Parathyroid adenoma (tissue), 2 donors: ENCODE measurements around the gene CAMTA1.

Experiments used
- H2AFZ ChIP-seq: fragments of 300-600 bp; sonication (generic); one replicate; pipeline ENCODE4 v1.7.0; 2017; ENCODE audit warnings: antibody characterized with exemption, mild to moderate bottlenecking
- H3K27ac ChIP-seq: fragments of 300-600 bp; sonication (generic); one replicate; pipeline ENCODE4 v1.7.0; 2017
- H3K27me3 ChIP-seq: fragments of 300-600 bp; sonication (generic); one replicate; pipeline ENCODE4 v1.7.0; 2017; ENCODE audit warnings: low read length; ENCODE audit not compliant: control insufficient read depth, insufficient read depth
- H3K36me3 ChIP-seq: fragments of 300-600 bp; sonication (generic); one replicate; pipeline ENCODE4 v1.7.0; 2017; ENCODE audit warnings: low read length; ENCODE audit not compliant: control insufficient read depth, insufficient read depth
- H3K4me1 ChIP-seq: fragments of 300-600 bp; sonication (generic); one replicate; pipeline ENCODE4 v1.7.0; 2017; ENCODE audit warnings: control low read depth
- H3K4me2 ChIP-seq: fragments of 300-600 bp; sonication (generic); one replicate; pipeline ENCODE4 v1.7.0; 2017; ENCODE audit warnings: low read length
- H3K4me3 ChIP-seq: fragments of 300-600 bp; sonication (generic); one replicate; pipeline ENCODE4 v1.7.0; 2017; ENCODE audit warnings: low read depth, low read length
- H3K79me2 ChIP-seq: fragments of 300-600 bp; sonication (generic); one replicate; pipeline ENCODE4 v1.7.0; 2017; ENCODE audit warnings: control low read depth
- H3K9ac ChIP-seq: fragments of 300-600 bp; sonication (generic); one replicate; pipeline ENCODE4 v1.7.0; 2017; ENCODE audit warnings: mild to moderate bottlenecking
- H3K9me3 ChIP-seq: fragments of 300-600 bp; sonication (generic); one replicate; pipeline ENCODE4 v1.7.0; 2017; ENCODE audit warnings: low read length; ENCODE audit not compliant: control insufficient read depth
- TF ChIP-seq, protein P1 (sequence below): fragments of 300-600 bp; sonication (generic); IDR thresholded peaks from one replicate; pipeline ENCODE4 v1.7.0; 2017; ENCODE audit warnings: antibody characterized with exemption, mild to moderate bottlenecking
- donor health status: primary hyperparathyroidism.

The CAMTA1 gene

DNA sequence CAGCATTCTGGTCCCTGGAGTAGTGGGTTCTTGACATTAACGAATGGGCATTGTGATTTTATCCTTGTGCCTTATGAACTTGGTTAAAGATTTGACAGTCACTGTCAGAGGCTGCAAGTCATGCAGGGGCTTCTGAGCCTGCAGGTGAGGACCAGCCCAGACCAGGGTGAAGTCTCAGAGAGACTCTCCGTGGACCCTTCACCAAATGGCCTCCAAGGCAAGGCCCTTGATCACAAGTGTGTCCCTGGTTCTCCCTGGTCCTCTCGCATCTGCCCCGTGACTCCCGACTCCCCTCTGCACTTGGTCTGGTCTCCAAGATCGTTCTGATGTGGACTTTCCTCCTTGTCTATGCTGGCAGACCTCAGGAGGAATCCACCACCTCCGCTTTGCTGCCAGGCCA, 509.4 kb downstream of the CAMTA1 start:
- no peak overlapping the region for H3K4me2 ChIP-seq
- H3K27ac ChIP-seq, result no peak overlapping the region
- H3K27me3 ChIP-seq, result no peaks in the 10 kb centered on the region
- no peaks in the 10 kb centered on the region for H3K4me1 ChIP-seq
- no peak overlapping the region for H2AFZ ChIP-seq
- no peak overlapping the region for H3K4me3 ChIP-seq
- H3K9me3 ChIP-seq, result no peaks in the 10 kb centered on the region
- H3K79me2 ChIP-seq, result no peaks in the 10 kb centered on the region
- H3K36me3 ChIP-seq, result no peaks in the 10 kb centered on the region
- TF ChIP-seq, protein P1, sequence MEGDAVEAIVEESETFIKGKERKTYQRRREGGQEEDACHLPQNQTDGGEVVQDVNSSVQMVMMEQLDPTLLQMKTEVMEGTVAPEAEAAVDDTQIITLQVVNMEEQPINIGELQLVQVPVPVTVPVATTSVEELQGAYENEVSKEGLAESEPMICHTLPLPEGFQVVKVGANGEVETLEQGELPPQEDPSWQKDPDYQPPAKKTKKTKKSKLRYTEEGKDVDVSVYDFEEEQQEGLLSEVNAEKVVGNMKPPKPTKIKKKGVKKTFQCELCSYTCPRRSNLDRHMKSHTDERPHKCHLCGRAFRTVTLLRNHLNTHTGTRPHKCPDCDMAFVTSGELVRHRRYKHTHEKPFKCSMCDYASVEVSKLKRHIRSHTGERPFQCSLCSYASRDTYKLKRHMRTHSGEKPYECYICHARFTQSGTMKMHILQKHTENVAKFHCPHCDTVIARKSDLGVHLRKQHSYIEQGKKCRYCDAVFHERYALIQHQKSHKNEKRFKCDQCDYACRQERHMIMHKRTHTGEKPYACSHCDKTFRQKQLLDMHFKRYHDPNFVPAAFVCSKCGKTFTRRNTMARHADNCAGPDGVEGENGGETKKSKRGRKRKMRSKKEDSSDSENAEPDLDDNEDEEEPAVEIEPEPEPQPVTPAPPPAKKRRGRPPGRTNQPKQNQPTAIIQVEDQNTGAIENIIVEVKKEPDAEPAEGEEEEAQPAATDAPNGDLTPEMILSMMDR, result no peak
- no peak overlapping the region for H3K9ac ChIP-seq

DNA sequence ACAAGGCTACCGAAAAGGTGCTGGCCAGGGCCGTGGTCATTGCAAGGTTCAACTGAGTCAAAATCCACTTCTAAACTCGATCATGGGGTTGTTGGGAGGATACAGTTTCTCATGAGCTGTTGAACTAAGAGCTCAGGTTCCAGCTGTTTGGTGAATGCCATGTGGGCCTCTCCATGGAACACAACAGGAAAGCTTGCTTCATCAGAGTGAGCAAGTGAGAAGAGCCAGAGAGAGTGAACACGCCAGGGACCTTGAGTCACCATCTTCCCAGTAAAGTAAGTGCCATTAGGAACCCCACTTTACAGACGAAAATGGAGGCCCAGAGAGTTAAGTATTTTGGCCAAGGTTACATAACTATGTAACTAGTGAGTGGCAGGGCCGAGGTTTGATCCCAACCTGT, 510.7 kb downstream of the CAMTA1 start:
- Histone ChIP-seq H3K79me2 (no peaks in the 10 kb centered on the region), H3K4me2 (no peak overlapping the region), H2AFZ (no peak overlapping the region), H3K9ac (no peak overlapping the region), H3K27ac (no peak overlapping the region), H3K4me1 (no peaks in the 10 kb centered on the region), H3K9me3 (no peaks in the 10 kb centered on the region), H3K27me3 (no peaks in the 10 kb centered on the region), H3K36me3 (no peaks in the 10 kb centered on the region), H3K4me3 (no peak overlapping the region)
- TF ChIP-seq, protein P1, result no peak

GRCh38 chr1:7296968-7297367, 511.7 kb downstream of the CAMTA1 start:
- H3K36me3 ChIP-seq, result no peaks in the 10 kb centered on the region
- no peak overlapping the region for H2AFZ ChIP-seq
- H3K27ac ChIP-seq, result no peak overlapping the region
- TF ChIP-seq, protein P1, result no peak
- no peaks in the 10 kb centered on the region for H3K27me3 ChIP-seq
- H3K4me3 ChIP-seq, result no peak overlapping the region
- H3K4me2 ChIP-seq, result no peak overlapping the region
- H3K4me1 ChIP-seq, result no peaks in the 10 kb centered on the region
- H3K9ac ChIP-seq, result no peak overlapping the region
- H3K9me3 ChIP-seq, result no peaks in the 10 kb centered on the region
- no peaks in the 10 kb centered on the region for H3K79me2 ChIP-seq

DNA sequence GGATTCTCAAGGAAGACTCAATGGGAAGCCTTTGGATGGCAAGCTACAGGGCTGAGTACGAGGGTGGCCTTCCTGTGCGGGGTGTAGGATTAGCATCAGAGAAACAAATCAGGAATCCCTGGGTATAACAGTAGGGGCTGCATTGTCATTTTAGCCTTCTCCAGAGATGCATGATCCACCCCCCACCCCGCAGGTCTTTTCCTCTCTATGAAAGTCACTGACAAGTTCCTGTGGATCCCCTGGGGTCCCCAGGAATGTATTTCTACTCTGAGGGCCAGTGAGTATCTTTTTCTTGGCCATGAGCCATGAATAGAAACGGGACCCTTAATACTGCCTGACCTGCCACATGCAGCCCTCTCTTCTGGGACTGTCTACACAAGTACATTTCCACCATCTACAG, 512.9 kb downstream of the CAMTA1 start:
- H3K4me1 ChIP-seq, result no peaks in the 10 kb centered on the region
- no peaks in the 10 kb centered on the region for H3K79me2 ChIP-seq
- no peak overlapping the region for H2AFZ ChIP-seq
- H3K9ac ChIP-seq, result no peak overlapping the region
- no peaks in the 10 kb centered on the region for H3K9me3 ChIP-seq
- TF ChIP-seq, protein P1, result no peak
- H3K27me3 ChIP-seq, result no peaks in the 10 kb centered on the region
- no peak overlapping the region for H3K4me2 ChIP-seq
- no peak overlapping the region for H3K27ac ChIP-seq
- no peaks in the 10 kb centered on the region for H3K36me3 ChIP-seq
- no peak overlapping the region for H3K4me3 ChIP-seq

DNA sequence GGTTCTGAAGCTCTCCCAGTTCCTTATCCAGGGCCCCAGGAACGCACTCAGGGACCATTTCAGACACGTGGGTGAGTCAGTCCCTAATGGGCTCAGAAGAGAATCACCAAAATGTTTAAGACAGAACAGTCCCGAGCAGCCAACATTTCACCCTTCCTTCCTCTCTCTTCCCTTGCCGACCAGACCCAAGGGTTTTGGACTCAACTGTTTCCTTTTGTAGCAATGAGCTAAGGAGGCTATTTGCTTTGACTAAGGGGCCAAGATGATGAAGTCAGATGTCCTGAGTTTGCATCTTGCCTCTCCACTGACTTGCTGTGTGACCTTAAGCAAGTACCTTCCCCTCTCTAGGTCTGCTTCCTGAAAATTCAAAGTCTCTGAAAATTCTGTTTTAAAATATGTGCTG, 513.5 kb downstream of the CAMTA1 start:
- no peak overlapping the region for H3K9ac ChIP-seq

More for the DNA sequence above, 513.5 kb downstream of the CAMTA1 start:
- TF ChIP-seq, protein P1, result no peak
- Histone ChIP-seq H3K4me2 (no peak overlapping the region), H2AFZ (no peak overlapping the region), H3K9me3 (no peaks in the 10 kb centered on the region), H3K4me3 (no peak overlapping the region), H3K36me3 (no peaks in the 10 kb centered on the region), H3K27ac (no peak overlapping the region), H3K27me3 (no peaks in the 10 kb centered on the region), H3K79me2 (no peaks in the 10 kb centered on the region), H3K4me1 (no peaks in the 10 kb centered on the region)
